Thyroid gland (tissue), 4 donors: ENCODE data around the gene PSMG1.

Source experiments
- POLR2A ChIP-seq, 2 donors: fragments of 450-650 bp; IDR thresholded peaks; one replicate each; pipeline ENCODE4 v1.6.1; 2017; ENCODE audit warnings: antibody characterized with exemption in 2 of 2, mild to moderate bottlenecking in 2 of 2, moderate library complexity in 1 of 2
- TF ChIP-seq, protein P1 (sequence below), 6 experiments: fragments of 200-600 bp in 3 of 6; fragments of 450-650 bp in 3 of 6; sonication (generic) in 3 of 6; IDR thresholded peaks; one replicate each; pipeline ENCODE4 v1.5.1; 2016 to 2019; ENCODE audit warnings: antibody characterized with exemption in 6 of 6, mild to moderate bottlenecking in 2 of 6, inconsistent platforms in 1 of 6, moderate library complexity in 1 of 6

DNA sequence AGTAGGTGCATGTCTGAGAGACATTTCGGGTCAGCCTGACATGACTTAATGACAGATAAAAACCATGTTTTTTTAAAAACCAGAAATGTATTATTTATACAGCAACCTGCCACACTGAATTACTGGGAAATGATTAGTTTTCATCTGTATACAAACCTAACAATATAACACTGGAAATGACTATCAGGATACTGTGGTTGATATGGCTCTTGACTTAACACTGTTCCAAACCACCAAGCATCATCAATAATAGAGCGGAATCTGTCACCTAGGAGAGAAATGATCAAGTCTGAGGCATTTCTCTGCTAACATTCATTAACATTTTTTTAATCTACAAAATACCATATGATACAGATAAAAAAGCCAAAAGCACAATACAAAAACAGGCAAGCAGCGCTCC is 41.7 kb upstream of the PSMG1 start:
- TF ChIP-seq, protein P1, sequence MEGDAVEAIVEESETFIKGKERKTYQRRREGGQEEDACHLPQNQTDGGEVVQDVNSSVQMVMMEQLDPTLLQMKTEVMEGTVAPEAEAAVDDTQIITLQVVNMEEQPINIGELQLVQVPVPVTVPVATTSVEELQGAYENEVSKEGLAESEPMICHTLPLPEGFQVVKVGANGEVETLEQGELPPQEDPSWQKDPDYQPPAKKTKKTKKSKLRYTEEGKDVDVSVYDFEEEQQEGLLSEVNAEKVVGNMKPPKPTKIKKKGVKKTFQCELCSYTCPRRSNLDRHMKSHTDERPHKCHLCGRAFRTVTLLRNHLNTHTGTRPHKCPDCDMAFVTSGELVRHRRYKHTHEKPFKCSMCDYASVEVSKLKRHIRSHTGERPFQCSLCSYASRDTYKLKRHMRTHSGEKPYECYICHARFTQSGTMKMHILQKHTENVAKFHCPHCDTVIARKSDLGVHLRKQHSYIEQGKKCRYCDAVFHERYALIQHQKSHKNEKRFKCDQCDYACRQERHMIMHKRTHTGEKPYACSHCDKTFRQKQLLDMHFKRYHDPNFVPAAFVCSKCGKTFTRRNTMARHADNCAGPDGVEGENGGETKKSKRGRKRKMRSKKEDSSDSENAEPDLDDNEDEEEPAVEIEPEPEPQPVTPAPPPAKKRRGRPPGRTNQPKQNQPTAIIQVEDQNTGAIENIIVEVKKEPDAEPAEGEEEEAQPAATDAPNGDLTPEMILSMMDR (IDR thresholded peaks at IDR 0.05): no peak
- TF ChIP-seq POLR2A (IDR thresholded peaks at IDR 0.05): no peak
